SK-N-SH (cell line): Measurements from ENCODE around the gene MPZL1. TPM values are rescaled to one million over a fixed set of nuclear protein-coding genes. Genes with fewer than 3 reads are reported as not detected.
A peak's percentile ranks its signal among the peaks of the same experiment; 100 is the strongest.

Experiments used
- CTCF ChIA-PET: fragments of 300-600, 350-600 bp; formaldehyde crosslinking; extraction: SDS; loops from one replicate; lab custom pipeline; 2021; lab: Yijun Ruan, JAX
- POLR2A ChIA-PET: fragments of 350-600 bp; sonication (Branson Sonifier 250); formaldehyde crosslinking; extraction: SDS; loops from one replicate; lab custom pipeline; 2020; ENCODE audit warnings: antibody characterized with exemption, inconsistent platforms; lab: Yijun Ruan, JAX
- DNase-seq: peaks from one replicate; pipeline ENCODE4 v3.0.0; 2012
- H2AFZ ChIP-seq: fragments of 200-600 bp; sonication (generic); 2 replicates; pipeline ENCODE4 v1.8.1; 2016; ENCODE audit warnings: antibody characterized with exemption, mild to moderate bottlenecking, low read depth
- H3F3A ChIP-seq: fragments of 200-600 bp; sonication (generic); replicated peaks from 2 replicates; pipeline ENCODE3; 2016; ENCODE audit warnings: antibody characterized with exemption, mild to moderate bottlenecking; ENCODE audit not compliant: insufficient read depth
- H3K27ac ChIP-seq, 2 experiments: fragments of 200-500 bp in 1 of 2; fragments of 200-600 bp in 1 of 2; sonication (Bioruptor generic) in 1 of 2; sonication (generic), shearing (Covaris generic) in 1 of 2; 2 replicates each; pipeline versions ENCODE4 v1.5.1 to v1.6.1; 2014 to 2016; ENCODE audit warnings: low read depth in 2 of 2, inconsistent platforms in 1 of 2, low read length in 1 of 2, mild to moderate bottlenecking in 1 of 2, mixed read lengths in 1 of 2
- H3K27me3 ChIP-seq: fragments of 200-600 bp; sonication (generic), shearing (Covaris generic); 2 replicates; pipeline ENCODE4 v1.6.1; 2016; ENCODE audit warnings: mixed run types; ENCODE audit not compliant: insufficient read depth
- H3K36me3 ChIP-seq, 2 experiments: fragments of 200-500 bp in 1 of 2; fragments of 200-600 bp in 1 of 2; sonication (Bioruptor generic) in 1 of 2; sonication (generic) in 1 of 2; replicated peaks in 1 of 2; 2 replicates each; pipeline versions ENCODE3 to v1.5.1; 2014 to 2016; ENCODE audit warnings: low read length in 1 of 2, mild to moderate bottlenecking in 1 of 2; ENCODE audit not compliant: insufficient read depth in 2 of 2, control insufficient read depth in 1 of 2
- H3K4me1 ChIP-seq, 2 experiments: fragments of 200-500 bp in 1 of 2; fragments of 200-600 bp in 1 of 2; sonication (Bioruptor generic) in 1 of 2; sonication (generic), shearing (Covaris generic) in 1 of 2; 2 replicates each; pipeline versions ENCODE4 v1.5.1 to v1.6.1; 2014 to 2016; ENCODE audit warnings: low read depth in 1 of 2, low read length in 1 of 2, mixed run types in 1 of 2; ENCODE audit not compliant: insufficient read depth in 2 of 2, control insufficient read depth in 1 of 2
- H3K4me2 ChIP-seq: fragments of 200-600 bp; sonication (generic), shearing (Covaris generic); 2 replicates; pipeline ENCODE4 v1.6.1; 2017; ENCODE audit warnings: mixed run types
- H3K4me3 ChIP-seq, 2 experiments: fragments of 200-500 bp in 1 of 2; fragments of 200-600 bp in 1 of 2; sonication (Bioruptor generic) in 1 of 2; sonication (generic), shearing (Covaris generic) in 1 of 2; 2 replicates each; pipeline versions ENCODE4 v1.5.1 to v1.8.1; 2014 to 2016; ENCODE audit warnings: low read depth in 2 of 2, inconsistent platforms in 1 of 2, low read length in 1 of 2, mild to moderate bottlenecking in 1 of 2, mixed read lengths in 1 of 2, moderate library complexity in 1 of 2
- H3K79me2 ChIP-seq: fragments of 200-600 bp; sonication (generic); 2 replicates; pipeline ENCODE4 v1.8.1; 2017; ENCODE audit warnings: mild to moderate bottlenecking; ENCODE audit not compliant: insufficient read depth
- H3K9ac ChIP-seq: fragments of 200-600 bp; sonication (generic); 2 replicates; pipeline ENCODE4 v1.6.1; 2017; ENCODE audit warnings: mixed run types
- H3K9me2 ChIP-seq: fragments of 200-600 bp; sonication (generic); 2 replicates; pipeline ENCODE4 v1.6.1; 2017; ENCODE audit warnings: mixed run types
- H3K9me3 ChIP-seq: fragments of 200-600 bp; sonication (generic); 2 replicates; pipeline ENCODE4 v1.6.1; 2017; ENCODE audit warnings: mixed run types, mild to moderate bottlenecking, moderate library complexity
- H4K20me1 ChIP-seq: fragments of 200-600 bp; sonication (generic); 2 replicates; pipeline ENCODE4 v1.6.1; 2017; ENCODE audit warnings: mild to moderate bottlenecking, mixed run types; ENCODE audit not compliant: insufficient read depth
- CHD2 ChIP-seq: fragments of 150-350 bp; IDR thresholded peaks from 2 replicates; pipeline ENCODE4 v1.6.1; 2018; ENCODE audit warnings: low read length; ENCODE audit not compliant: partially characterized antibody
- ELF1 ChIP-seq: IDR thresholded peaks from 2 replicates; pipeline ENCODE4 v1.4.0; 2012
- EP300 ChIP-seq, 2 experiments: IDR thresholded peaks; 2 replicates each; pipeline versions ENCODE4 v1.4.0 to v1.6.1; 2012; ENCODE audit warnings: borderline replicate concordance in 1 of 2, low read depth in 1 of 2, low read length in 1 of 2
- EZH2phosphoT487 ChIP-seq: fragments of 200-600 bp; sonication (generic); IDR thresholded peaks from 2 replicates; pipeline ENCODE4 v1.6.1; 2017; ENCODE audit warnings: low read depth, mixed run types, mild to moderate bottlenecking, antibody characterized with exemption, moderate library complexity, borderline replicate concordance
- FOSL2 ChIP-seq: IDR thresholded peaks from 2 replicates; pipeline ENCODE4 v1.4.0; 2012; ENCODE audit warnings: low read depth, mild to moderate bottlenecking, moderate library complexity, borderline replicate concordance
- FOXM1 ChIP-seq: IDR thresholded peaks from 2 replicates; pipeline ENCODE4 v1.4.0; 2012; ENCODE audit warnings: low read depth, mild to moderate bottlenecking
- GATA2 ChIP-seq: sonication (generic); formaldehyde crosslinking; IDR thresholded peaks from 2 replicates; pipeline ENCODE4 v1.5.0; 2020; ENCODE audit warnings: mild to moderate bottlenecking, missing genetic modification reagents
- JUND ChIP-seq: IDR thresholded peaks from 2 replicates; pipeline ENCODE4 v1.4.0; 2012
- MEF2A ChIP-seq: IDR thresholded peaks from 2 replicates; pipeline ENCODE4 v1.4.0; 2012; ENCODE audit warnings: low read depth, borderline replicate concordance
- MXI1 ChIP-seq: IDR thresholded peaks from 2 replicates; pipeline ENCODE4 v1.6.1; 2012; ENCODE audit warnings: mild to moderate bottlenecking, low read depth, low read length, improper control_type of control experiment
- NRF1 ChIP-seq: IDR thresholded peaks from 2 replicates; pipeline ENCODE4 v1.6.1; 2012; ENCODE audit warnings: low read depth, mild to moderate bottlenecking, low read length
- POLR2AphosphoS5 ChIP-seq: IDR thresholded peaks from 2 replicates; pipeline ENCODE4 v1.6.1; 2012; ENCODE audit warnings: low read depth, low read length
- RXRA ChIP-seq: IDR thresholded peaks from 2 replicates; pipeline ENCODE4 v1.4.0; 2012; ENCODE audit warnings: low read depth, mild to moderate bottlenecking, borderline replicate concordance
- SIN3A ChIP-seq: IDR thresholded peaks from 2 replicates; pipeline ENCODE4 v1.6.1; 2012; ENCODE audit warnings: low read depth, mild to moderate bottlenecking, low read length, moderate library complexity, borderline replicate concordance
- TAF1 ChIP-seq: IDR thresholded peaks from 2 replicates; pipeline ENCODE4 v1.6.1; 2012; ENCODE audit warnings: low read depth, mild to moderate bottlenecking, low read length, moderate library complexity, borderline replicate concordance
- TCF12 ChIP-seq: IDR thresholded peaks from 2 replicates; pipeline ENCODE4 v1.4.0; 2012
- TEAD4 ChIP-seq: IDR thresholded peaks from 2 replicates; pipeline ENCODE4 v1.4.0; 2012; ENCODE audit warnings: mild to moderate bottlenecking, borderline replicate concordance; ENCODE audit not compliant: insufficient read depth
- USF2 ChIP-seq: fragments of 150-350 bp; IDR thresholded peaks from 2 replicates; pipeline ENCODE4 v1.6.1; 2017; ENCODE audit warnings: antibody characterized with exemption, low read length, low read depth, borderline replicate concordance
- YY1 ChIP-seq: IDR thresholded peaks from 2 replicates; pipeline ENCODE4 v1.4.0; 2012; ENCODE audit warnings: low read depth, mild to moderate bottlenecking
- ZBTB33 ChIP-seq: IDR thresholded peaks from 2 replicates; pipeline ENCODE4 v1.4.0; 2012; ENCODE audit warnings: low read depth, borderline replicate concordance
- WGBS: methylation state at CpG from one replicate; pipeline ENCODE4 v1.1.6; 2017; ENCODE audit warnings: low lambda C conversion rate; 5-methylcytosine and 5-hydroxymethylcytosine counted together
- polyA plus RNA-seq, 3 experiments: library from polyadenylated mRNA; depleted of rRNA; stranded (reverse); fragments of >200 nt; gene quantifications; 2 replicates each; pipeline ENCODE4 v1.2.3, GENCODE V29; 2012
- TF ChIP-seq, protein P1 (sequence below): fragments of 150-350 bp; IDR thresholded peaks from 2 replicates; pipeline ENCODE4 v1.6.1; 2016; ENCODE audit warnings: mild to moderate bottlenecking, low read depth, low read length
- TF ChIP-seq, protein P2 (sequence below): fragments of 200-600 bp; sonication (generic); IDR thresholded peaks from 2 replicates; pipeline ENCODE4 v1.6.1; 2017; ENCODE audit warnings: antibody characterized with exemption, mild to moderate bottlenecking, moderate library complexity
- TF ChIP-seq, protein P3 (sequence below): IDR thresholded peaks from 2 replicates; pipeline ENCODE4; 2012

Gene MPZL1
- polyA plus RNA-seq, 1 of the 3 experiments (the other 2 are of a cell fraction): 27.3 TPM

- TF ChIP-seq, protein P1, sequence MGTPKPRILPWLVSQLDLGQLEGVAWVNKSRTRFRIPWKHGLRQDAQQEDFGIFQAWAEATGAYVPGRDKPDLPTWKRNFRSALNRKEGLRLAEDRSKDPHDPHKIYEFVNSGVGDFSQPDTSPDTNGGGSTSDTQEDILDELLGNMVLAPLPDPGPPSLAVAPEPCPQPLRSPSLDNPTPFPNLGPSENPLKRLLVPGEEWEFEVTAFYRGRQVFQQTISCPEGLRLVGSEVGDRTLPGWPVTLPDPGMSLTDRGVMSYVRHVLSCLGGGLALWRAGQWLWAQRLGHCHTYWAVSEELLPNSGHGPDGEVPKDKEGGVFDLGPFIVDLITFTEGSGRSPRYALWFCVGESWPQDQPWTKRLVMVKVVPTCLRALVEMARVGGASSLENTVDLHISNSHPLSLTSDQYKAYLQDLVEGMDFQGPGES: no peak
- TF ChIP-seq USF2 (no peak), MEF2A (no peak), YY1 (no peak), EZH2phosphoT487 (no peak), POLR2AphosphoS5 (no peak), ZBTB33 (no peak), EP300 (IDR thresholded peaks at IDR 0.05; ENCODE audit: borderline replicate concordance in 1 of 2, low read depth in 1 of 2, low read length in 1 of 2) (no peak), ELF1 (no peak), TCF12 (no peak), NRF1 (no peak), TAF1 (no peak; the same call in 1 of the 2 replicates), FOSL2 (peak; percentile 60; the same call in 1 of the 2 replicates), SIN3A (no peak; the same call in 1 of the 2 replicates), FOXM1 (no peak), MXI1 (no peak)
Measured at GRCh38 chr1:167715157-167715999, 6.4 kb upstream of the MPZL1 start (continued).

DNA sequence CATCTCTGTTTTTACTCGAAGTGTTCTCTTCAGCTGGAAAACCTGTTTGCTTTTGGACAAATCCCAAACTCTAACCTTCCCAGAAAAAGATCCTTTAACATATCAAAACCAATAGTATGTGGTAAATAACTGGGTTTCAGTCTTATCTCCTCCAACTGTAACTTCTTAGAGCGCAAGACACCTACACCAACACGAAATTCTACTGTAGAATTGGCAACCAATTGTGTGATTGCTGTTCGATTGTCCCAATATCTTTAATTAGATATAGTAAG lies 5.8 kb upstream of the MPZL1 start:
- TF ChIP-seq, protein P2, sequence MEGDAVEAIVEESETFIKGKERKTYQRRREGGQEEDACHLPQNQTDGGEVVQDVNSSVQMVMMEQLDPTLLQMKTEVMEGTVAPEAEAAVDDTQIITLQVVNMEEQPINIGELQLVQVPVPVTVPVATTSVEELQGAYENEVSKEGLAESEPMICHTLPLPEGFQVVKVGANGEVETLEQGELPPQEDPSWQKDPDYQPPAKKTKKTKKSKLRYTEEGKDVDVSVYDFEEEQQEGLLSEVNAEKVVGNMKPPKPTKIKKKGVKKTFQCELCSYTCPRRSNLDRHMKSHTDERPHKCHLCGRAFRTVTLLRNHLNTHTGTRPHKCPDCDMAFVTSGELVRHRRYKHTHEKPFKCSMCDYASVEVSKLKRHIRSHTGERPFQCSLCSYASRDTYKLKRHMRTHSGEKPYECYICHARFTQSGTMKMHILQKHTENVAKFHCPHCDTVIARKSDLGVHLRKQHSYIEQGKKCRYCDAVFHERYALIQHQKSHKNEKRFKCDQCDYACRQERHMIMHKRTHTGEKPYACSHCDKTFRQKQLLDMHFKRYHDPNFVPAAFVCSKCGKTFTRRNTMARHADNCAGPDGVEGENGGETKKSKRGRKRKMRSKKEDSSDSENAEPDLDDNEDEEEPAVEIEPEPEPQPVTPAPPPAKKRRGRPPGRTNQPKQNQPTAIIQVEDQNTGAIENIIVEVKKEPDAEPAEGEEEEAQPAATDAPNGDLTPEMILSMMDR: no peak
- TF ChIP-seq GATA2 (no peak), TEAD4 (no peak), RXRA (no peak), FOXM1 (no peak), EP300 (IDR thresholded peaks at IDR 0.05; ENCODE audit: borderline replicate concordance in 1 of 2, low read depth in 1 of 2, low read length in 1 of 2) (no peak), CHD2 (no peak), JUND (no peak), MXI1 (no peak)
- TF ChIP-seq, protein P3, sequence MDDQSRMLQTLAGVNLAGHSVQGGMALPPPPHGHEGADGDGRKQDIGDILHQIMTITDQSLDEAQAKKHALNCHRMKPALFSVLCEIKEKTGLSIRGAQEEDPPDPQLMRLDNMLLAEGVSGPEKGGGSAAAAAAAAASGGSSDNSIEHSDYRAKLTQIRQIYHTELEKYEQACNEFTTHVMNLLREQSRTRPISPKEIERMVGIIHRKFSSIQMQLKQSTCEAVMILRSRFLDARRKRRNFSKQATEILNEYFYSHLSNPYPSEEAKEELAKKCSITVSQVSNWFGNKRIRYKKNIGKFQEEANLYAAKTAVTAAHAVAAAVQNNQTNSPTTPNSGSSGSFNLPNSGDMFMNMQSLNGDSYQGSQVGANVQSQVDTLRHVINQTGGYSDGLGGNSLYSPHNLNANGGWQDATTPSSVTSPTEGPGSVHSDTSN: no peak
- no peak for DNase-seq
- peaks cover 8% of the 10 kb centered on the region; the same call in 1 of the 2 replicates for H3K27me3 ChIP-seq
- H2AFZ ChIP-seq: peak overlapping the region; percentile 97
- peak overlapping the region; percentile 84 for H3K4me2 ChIP-seq
- peak overlapping the region; percentile 66 for H3K9ac ChIP-seq
- ChIA-PET POLR2A (interaction anchor here (0.6 kb wide), 1 partner anchor 169 kb away, joined by 4 read pairs; no protein-coding TSS in a partner anchor), CTCF (interaction anchor here (0.6 to 1.7 kb wide), 5 partner anchors 25 to 366 kb away, joined by 3 to 7 read pairs (median 4); no protein-coding TSS in a partner anchor)
- no peaks in the 10 kb centered on the region for H3K9me3 ChIP-seq
- H3F3A ChIP-seq: peaks cover 7% of the 10 kb centered on the region
- peaks cover 1 to 7% of the 10 kb centered on the region in 2 experiments; a peak in 2 of 4 replicates for H3K4me1 ChIP-seq
- H3K27ac ChIP-seq: peak overlapping the region; percentile 70 to 71; a peak in 2 of 4 replicates
- under 1% methylated on average over 4 of the region's 4 CpGs for WGBS
- no peaks in the 10 kb centered on the region for H3K9me2 ChIP-seq
- no peaks in the 10 kb centered on the region for H3K36me3 ChIP-seq
- peak overlapping the region; percentile 76 to 83 for H3K4me3 ChIP-seq
- H4K20me1 ChIP-seq: no peaks in the 10 kb centered on the region
- no peaks in the 10 kb centered on the region for H3K79me2 ChIP-seq
